HG02571 (cell line): Measurements from ENCODE around the gene SPAG7.
"Not testable (repeated sequence)": the region's sequence is repeated elsewhere in the genome, so short reads cannot be mapped to it uniquely, and the experiment has no call there.

ENCODE experiments used
- ATAC-seq: cut with Tn5 transposase; IDR thresholded peaks from one replicate; pipeline ENCODE4 v1.9.1; 2021; ENCODE audit warnings: mild to moderate bottlenecking, moderate library complexity; ENCODE audit not compliant: unreplicated experiment

The SPAG7 gene

DNA sequence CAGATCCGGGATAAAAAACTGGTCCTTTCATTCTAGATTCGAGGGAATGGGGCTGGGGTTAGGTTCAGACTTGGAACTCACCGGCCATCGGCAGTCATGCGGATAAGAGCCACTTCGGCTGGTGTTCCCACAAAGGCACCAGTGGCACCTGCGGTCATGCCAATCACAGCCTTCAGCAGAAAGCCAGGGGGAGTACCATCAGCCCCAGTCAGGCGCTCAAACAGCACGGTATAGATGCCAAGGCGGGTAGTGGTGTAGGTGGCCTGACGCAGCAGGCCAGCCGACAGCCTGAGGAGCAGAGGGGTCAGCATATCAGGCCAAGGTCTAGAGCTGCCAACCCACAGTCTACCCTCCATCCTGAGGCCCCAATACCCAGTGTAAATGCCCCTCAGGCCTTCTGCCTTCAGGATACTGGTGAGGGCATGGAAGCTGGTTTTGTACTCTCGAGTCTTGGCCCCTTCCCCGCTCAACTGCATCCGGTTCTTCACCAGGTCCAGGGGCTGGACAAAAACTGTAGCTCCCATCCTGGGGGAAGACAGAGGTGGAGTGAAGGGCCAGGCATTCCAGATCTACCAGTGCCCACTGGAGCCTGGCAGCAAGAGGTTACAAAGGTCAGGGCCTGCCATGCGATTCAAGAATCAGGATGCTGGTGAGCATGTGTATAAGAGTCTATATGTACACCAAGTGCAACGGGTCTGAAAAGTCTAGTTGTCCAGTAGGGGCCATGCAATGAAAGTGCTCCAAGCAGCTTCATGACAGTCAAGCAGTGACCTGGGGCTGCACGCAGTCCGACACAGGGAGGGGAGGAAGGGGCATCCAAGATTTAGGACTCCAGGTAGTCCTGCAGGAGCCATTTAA lies 28.7 kb downstream of the SPAG7 start:
- no peak for ATAC-seq

DNA sequence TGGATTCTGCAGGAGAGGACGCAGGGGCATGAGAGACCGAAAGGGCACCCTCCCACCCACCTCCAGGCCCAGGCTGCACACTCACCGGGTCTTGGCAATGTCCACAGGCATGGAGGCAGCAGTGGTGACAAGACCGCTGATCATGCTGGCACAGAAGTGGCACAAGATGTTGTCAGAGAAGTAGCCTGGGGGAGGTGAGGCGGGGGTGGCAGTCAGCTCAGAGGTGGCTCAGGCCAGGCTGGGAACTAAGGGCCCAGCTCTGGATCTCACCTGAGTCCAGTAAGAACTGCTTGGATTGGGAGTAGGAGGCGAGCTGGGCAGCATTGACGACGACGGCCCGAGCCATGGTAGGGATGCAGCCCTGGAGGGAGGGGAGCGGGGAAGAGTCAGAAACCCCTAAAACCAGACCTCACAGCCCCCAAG lies 29.5 kb downstream of the SPAG7 start:
- no peak for ATAC-seq

DNA sequence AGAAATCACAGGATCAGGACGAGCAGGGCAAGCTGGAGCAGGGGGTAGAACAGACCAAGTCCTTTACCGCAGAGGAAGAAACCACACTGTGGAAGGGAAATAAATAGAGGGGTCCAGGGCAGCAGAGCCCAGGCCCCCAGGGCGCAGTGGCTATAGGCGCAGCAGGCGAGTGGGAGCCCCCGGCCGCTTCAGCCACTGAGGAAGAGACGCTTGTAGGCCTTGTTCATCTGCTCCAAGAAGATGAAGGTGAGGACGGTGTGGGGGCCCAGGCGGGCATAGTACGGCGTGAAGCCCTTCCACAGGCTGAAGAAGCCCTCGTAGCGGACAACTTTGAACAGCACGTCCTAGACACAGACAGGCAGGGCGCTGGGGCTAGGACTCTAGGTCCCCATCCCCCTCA lies 30.1 kb downstream of the SPAG7 start:
- ATAC-seq, result no peak

DNA sequence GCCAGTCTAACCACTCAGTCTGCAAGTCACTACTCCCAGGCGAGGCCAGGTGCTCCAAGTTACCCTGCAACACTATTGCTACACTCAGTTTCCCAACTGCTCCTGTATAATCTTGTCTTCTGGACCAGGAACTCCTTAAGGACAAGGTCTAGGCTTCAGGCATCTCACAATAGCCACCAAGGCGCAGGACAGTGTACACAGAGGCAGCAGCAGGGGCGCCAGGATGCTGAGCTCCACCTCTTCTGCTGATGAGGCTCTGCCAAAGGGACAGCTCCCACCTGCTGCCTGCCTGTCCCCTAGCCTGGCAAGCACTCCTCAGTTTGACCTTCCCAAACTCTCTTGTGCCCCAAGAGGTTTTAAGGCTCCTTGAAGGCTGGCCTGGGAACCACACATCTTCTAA lies 31.2 kb downstream of the SPAG7 start:
- ATAC-seq, result no peak

DNA sequence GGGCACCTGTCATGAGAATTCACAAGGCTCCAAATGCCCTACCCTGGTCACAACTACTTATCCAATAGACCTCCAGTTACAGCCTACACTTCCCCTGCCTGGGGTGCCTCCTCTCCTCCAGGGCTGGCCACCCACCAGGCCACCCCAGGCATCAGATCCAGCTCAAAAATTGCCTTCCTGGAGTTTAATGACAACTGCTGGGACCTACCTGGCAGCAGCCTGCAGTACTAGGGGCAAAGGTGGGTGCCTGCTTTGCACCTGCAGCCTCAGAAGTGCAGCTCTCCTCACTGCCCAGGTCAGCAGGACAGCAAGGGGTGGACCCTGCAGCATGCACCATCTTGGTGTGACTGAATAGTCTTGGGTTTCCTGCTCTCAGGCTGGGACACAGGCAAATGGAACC lies 32.0 kb downstream of the SPAG7 start:
- ATAC-seq, result no peak

DNA sequence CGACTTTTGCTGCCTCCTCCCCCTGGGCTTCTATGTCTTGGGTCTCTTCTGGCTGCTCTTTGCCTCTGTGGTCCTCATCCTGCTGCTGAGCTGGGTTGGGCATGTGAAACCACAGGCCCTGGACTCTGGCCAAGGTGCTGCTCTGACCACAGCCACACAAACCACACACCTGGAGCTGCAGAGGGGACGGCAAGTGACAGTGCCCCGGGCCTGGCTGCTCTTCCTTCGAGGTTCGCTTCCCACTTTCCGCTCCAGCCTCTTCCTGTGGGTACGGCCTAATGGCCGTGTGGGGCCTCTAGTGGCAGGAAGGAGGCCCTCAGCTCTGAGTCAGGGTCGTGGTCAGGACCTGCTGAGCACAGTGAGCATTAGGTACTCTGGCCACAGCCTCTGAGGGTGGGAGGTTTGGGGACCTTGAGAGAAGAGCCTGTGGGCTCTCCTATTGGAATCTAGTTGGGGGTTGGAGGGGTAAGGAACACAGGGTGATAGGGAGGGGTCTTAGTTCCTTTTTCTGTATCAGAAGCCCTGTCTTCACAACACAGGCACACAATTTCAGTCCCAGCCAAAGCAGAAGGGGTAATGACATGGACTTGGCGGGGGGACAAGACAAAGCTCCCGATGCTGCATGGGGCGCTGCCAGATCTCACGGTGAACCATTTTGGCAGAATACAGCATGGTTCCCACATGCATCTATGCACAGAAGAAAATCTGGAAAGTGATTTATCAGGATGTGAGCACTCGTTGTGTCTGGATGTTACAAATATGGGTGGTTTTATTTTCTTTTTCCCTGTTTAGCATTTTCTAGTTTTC lies 33.2 kb downstream of the SPAG7 start:
- ATAC-seq, result no peak

DNA sequence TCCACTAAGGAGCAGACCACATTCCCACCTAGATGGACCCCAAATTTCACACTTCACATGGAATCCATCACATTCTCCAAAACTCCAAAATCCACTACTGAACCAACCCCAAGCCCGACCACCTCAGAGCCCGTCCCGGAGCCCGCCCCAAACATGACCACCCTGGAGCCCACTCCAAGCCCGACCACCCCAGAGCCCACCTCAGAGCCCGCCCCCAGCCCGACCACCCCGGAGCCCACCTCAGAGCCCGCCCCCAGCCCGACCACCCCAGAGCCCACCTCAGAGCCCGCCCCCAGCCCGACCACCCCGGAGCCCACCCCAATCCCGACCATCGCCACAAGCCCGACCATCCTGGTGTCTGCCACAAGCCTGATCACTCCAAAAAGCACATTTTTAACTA lies 34.0 kb downstream of the SPAG7 start:
- no peak for ATAC-seq

DNA sequence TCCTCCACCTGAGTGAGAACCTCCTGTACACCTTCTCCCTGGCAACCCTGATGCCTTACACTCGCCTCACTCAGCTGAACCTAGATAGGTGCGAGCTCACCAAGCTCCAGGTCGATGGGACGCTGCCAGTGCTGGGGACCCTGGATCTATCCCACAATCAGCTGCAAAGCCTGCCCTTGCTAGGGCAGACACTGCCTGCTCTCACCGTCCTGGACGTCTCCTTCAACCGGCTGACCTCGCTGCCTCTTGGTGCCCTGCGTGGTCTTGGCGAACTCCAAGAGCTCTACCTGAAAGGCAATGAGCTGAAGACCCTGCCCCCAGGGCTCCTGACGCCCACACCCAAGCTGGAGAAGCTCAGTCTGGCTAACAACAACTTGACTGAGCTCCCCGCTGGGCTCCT lies 34.9 kb downstream of the SPAG7 start:
- ATAC-seq, result no peak

DNA sequence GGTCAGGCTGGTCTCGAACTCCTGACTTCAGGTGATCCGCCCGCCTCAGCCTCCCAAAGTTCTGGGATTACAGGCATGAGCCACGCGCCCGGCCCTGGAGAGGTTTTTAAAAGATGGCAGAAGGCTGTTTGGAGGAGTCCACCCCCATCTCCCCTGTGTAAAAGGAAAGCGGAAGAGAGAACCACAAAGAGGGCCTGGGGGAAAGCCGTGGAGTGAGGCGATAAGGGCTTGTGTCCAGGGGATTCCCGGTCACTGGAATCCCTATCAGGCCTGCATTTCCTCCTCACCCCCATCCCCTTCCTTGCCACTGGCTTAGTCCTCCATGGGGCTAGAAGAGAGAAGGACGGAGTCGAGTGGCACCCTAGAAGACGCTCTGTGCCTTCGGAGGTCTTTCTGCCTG lies 35.7 kb downstream of the SPAG7 start, which contains the start of gene GP1BA:
Gene GP1BA (plus strand): TSS at position 315 of the 400 bp plus-strand sequence. CDS start 328 bp downstream, outside the sequence.
- ATAC-seq, result no peak

DNA sequence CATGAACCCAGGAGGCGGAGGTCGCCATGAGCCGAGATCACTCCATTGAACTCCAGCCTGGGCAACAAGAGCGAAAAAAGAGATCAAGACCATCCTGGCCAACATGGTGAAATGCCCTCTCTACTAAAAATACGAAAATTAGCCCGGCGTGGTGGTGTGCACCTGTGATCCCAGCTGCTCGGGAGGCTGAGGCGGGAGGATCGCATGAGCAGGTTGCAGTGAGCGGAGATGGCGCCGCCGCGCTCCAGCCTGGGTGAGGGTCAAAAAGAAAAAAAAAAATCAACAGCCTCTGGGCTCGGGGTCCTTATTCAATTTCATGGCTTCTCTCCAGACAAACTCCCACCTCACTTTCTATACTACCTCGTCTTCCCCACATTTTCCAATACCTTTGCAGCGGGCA lies 38.7 kb downstream of the SPAG7 start:
- no peak for ATAC-seq

DNA sequence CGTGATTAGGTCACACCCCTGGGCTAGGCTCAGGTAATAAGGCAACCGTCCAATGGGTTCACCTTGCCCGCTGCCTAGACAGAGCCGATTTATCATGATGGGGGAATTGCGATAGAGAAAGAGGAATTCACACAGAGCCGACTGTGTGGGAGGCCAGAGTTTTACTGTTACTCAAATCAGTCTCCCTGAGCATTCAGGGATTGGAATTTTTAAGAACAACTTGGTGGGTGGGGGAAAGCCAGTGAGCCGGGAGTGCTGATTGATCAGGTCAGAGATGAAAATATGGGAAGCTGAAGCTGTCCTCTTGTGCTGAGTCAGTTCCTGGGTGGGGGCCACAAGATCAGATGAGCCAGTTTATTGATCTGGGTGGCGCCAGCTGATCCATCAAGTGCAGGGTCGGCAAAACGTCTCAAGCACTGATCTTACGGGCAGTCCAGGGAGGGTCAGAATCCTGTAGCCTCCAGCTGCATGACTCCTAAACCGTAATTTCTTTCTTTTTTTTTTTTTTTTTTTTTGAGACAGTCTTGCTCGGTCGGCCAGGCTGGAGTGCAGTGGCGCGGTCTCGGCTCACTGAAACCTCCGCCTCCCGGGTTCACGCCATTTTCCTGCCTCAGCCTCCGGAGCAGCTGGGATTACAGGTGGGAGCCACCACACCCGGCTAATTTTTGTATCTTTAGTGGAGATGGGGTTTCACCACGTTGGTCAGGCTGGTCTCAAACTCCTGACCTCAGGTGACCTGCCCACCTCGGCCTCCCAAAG lies 40.9 kb downstream of the SPAG7 start:
- ATAC-seq, result not testable (repeated sequence)

DNA sequence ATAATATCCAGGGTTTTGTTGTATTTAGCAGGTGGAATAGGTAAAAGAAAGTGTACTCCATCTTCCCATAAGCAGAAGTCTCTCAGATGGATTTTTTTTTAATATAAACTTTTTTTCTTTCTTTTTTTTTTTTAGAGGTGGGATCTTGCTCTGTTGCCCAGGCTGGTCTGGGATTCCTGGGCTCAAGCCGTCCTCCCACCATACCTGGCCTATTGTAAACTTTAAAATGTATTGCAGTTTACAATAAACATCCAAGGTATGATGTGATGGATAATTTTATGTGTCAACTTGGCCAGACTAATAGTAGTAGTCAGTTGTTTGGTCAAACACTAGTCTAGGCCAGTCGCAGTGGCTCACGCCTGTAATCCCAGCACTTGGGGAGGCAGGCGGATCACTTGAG lies 46.3 kb downstream of the SPAG7 start:
- ATAC-seq, result no peak

DNA sequence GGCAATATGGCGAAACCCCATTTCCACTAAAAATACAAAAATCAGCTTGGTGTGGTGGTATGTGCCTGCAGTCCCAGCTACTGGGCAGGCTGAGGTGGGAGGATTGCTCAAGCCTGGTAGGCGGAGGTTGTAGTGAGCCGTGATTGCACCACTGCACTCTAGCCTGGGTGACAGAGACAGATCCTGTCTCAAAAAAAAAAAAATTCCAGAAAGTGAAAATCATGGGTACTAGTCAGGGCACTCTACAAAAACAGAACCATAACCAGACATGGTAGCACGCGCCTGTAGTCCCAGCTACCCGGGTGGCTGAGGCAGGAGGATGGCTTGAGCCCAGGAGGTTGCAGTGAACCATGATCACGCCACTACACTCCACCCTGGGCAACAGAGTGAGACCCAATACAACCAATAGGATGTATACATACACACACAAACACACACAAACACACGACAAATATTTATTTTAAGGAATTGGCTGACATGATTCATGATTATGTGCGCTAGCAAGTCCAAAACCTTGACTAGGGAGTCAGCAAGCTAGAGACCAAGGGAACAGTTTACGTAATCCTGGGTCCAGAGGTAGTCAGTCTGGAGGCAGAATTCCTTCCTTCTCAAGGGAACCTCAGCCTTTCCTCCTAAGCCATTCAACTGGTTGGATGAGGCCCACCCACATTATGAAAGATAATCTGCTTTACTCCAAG lies 47.1 kb downstream of the SPAG7 start:
- no peak for ATAC-seq

DNA sequence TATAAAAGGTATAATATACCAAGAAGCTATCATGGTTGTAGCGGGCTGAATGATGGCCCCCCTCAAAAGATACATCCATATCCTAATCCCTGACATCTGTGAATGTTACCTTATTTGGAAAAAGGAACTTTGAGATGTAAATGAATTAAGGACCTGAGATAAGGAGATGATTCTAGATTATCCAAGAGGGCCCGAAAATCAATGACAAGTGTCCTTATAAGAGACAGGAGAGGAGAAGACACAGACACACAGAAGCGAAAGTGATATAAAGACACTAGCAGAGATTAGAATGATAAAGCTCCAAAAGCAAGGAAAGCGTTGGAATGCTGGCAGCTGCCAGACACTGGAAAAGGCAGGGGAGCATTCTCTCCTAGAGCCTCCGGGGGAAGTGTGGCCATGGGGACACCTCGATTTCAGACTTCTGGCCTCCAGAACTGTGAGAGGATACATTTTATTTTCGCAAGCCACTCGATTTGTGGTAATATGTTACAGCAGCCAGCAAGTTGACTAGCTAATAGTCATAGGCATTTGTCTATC lies 48.0 kb downstream of the SPAG7 start:
- no peak for ATAC-seq

DNA sequence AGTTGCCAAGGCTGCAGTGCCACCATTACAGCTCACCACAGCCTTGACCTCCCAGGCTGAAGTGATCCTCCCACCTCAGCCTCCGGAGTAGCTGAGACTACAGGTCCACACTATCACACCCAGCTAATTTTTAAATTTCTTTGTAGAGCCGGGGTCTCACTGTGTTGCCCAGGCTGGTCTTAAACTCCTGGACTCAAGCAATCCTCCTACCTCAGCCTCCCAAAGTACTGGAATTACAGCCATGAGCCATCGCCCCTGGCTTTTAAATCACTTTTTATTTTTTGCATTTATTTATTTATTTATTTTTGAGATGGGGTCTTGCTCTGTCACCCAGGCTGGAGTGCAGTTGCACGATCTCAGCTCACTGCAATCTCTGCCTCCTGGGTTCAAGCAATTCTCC lies 53.1 kb downstream of the SPAG7 start:
- not testable (repeated sequence) for ATAC-seq

DNA sequence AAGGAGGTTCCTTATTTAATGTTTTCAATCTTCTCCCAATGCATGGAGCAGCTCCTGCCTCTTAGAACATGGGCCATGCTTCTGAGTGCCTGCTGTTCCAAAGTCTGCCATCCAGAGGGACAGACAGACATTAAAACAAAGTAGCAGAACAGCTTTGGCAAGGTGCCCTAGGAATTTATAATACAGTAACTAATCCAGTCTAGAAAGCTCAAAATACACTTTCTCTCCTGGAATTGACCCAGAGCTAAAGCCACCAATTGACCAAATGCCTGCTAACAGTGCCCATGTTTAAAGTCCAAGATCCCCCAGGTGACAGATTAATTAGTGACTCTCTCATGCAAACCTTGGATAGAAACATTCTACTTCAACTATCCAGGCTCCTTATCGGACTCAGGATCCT lies 53.6 kb downstream of the SPAG7 start:
- no peak for ATAC-seq
